ENCODE results near the gene GPX8.

- no peak for TF ChIP-seq POLR2A (IDR thresholded peaks at IDR 0.05)
- TF ChIP-seq, protein P1, sequence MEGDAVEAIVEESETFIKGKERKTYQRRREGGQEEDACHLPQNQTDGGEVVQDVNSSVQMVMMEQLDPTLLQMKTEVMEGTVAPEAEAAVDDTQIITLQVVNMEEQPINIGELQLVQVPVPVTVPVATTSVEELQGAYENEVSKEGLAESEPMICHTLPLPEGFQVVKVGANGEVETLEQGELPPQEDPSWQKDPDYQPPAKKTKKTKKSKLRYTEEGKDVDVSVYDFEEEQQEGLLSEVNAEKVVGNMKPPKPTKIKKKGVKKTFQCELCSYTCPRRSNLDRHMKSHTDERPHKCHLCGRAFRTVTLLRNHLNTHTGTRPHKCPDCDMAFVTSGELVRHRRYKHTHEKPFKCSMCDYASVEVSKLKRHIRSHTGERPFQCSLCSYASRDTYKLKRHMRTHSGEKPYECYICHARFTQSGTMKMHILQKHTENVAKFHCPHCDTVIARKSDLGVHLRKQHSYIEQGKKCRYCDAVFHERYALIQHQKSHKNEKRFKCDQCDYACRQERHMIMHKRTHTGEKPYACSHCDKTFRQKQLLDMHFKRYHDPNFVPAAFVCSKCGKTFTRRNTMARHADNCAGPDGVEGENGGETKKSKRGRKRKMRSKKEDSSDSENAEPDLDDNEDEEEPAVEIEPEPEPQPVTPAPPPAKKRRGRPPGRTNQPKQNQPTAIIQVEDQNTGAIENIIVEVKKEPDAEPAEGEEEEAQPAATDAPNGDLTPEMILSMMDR (IDR thresholded peaks at IDR 0.05), result no peak
These were observed 11.5 kb downstream of the GPX8 start for GRCh38 chr5:55171471-55171870.

Data from body of pancreas (tissue), 4 donors.